Esophagus muscularis mucosa (tissue), 4 donors: ENCODE measurements around the gene FBL.
"Not testable (repeated sequence)": the region's sequence is repeated elsewhere in the genome, so short reads cannot be mapped to it uniquely, and the experiment has no call there.

ENCODE experiments used
- EP300 ChIP-seq: sonication (generic); formaldehyde crosslinking; IDR thresholded peaks from one replicate; pipeline ENCODE4 v1.6.1; 2017; ENCODE audit warnings: antibody characterized with exemption
- POLR2AphosphoS5 ChIP-seq, 2 donors: sonication (generic); formaldehyde crosslinking; IDR thresholded peaks; one replicate each; pipeline ENCODE4 v1.6.1; 2017; ENCODE audit warnings: antibody characterized with exemption in 2 of 2
- TF ChIP-seq, protein P1 (sequence below), 3 experiments: fragments of 200-600 bp in 2 of 3; fragments of 450-650 bp in 1 of 3; sonication (generic) in 2 of 3; IDR thresholded peaks; one replicate each; pipeline ENCODE4 v1.5.1; 2017 to 2019; ENCODE audit warnings: antibody characterized with exemption in 3 of 3, mild to moderate bottlenecking in 2 of 3, moderate library complexity in 1 of 3

DNA sequence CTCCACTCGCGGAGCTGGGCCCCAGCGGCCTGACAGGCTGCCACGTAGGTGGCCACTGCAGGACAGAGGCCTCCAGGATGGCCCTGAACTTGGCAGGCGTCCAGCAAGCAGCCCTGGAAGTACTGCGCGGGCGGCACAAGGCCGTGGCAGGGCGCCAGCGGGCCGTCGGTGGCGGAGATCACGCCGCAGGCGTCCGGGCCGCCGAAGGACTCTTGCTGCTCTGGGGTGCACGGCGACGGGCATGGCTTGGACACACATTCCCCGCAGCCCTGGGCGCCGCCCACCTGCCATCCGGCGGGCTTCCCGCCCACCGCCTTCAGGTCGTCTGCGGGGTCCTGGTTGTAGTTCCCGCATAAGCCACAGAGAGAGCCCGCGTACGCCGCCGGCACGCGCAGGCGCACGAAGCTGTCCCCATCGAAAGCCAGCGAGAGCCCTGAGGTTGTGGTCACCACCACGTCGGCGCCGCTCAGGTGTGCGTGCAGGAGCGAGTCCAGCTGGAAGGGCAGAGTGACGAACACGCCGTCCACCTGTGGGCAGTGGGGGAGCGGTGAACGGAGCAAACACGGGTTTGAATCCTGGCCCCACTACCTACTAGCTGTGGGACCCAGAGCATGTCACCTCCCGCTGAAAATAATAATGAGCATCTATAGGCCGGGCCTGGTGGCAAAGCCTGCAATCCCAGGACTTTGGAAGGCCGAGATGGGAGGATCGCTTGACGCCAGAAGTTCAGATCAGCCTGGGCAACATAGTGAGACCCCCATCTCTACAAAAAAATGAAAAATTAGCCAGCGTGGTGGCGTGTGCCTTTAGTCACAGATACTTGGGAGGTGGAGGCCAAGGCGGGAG is 45.7 kb upstream of the FBL start:
- TF ChIP-seq, protein P1, sequence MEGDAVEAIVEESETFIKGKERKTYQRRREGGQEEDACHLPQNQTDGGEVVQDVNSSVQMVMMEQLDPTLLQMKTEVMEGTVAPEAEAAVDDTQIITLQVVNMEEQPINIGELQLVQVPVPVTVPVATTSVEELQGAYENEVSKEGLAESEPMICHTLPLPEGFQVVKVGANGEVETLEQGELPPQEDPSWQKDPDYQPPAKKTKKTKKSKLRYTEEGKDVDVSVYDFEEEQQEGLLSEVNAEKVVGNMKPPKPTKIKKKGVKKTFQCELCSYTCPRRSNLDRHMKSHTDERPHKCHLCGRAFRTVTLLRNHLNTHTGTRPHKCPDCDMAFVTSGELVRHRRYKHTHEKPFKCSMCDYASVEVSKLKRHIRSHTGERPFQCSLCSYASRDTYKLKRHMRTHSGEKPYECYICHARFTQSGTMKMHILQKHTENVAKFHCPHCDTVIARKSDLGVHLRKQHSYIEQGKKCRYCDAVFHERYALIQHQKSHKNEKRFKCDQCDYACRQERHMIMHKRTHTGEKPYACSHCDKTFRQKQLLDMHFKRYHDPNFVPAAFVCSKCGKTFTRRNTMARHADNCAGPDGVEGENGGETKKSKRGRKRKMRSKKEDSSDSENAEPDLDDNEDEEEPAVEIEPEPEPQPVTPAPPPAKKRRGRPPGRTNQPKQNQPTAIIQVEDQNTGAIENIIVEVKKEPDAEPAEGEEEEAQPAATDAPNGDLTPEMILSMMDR (IDR thresholded peaks at IDR 0.05): not testable (repeated sequence)
- TF ChIP-seq EP300; POLR2AphosphoS5 (IDR thresholded peaks at IDR 0.05): not testable (repeated sequence)
